Measurements from ENCODE around the gene DCBLD2. TPM values are rescaled to one million over a fixed set of nuclear protein-coding genes. Genes with fewer than 3 reads are reported as not detected.

The DCBLD2 gene
- total and polyA plus RNA-seq, 2 of the 4 experiments (the other 2 are of a cell fraction), result 121 to 196 TPM

- H3K27ac ChIP-seq (ENCODE audit: insufficient read depth, low read length), result no peak overlapping the region; the same call in 1 of the 2 replicates
- no CpG with 5 or more reads among the region's 3 CpGs for WGBS, 2 experiments (ENCODE audit: extremely low coverage in 2 of 2, insufficient read length in 1 of 2)
- dilution Hi-C loops (cut with HindIII; ENCODE audit: low sequenced_read_pairs, unreplicated experiment), result no loop called here
Measured at GRCh38 chr3:98875535-98875934, 26.0 kb downstream of the DCBLD2 start.

More at GRCh38 chr3:98875535-98875934, 26.0 kb downstream of the DCBLD2 start:
- Histone ChIP-seq H2AK5ac (ENCODE audit: low read depth, low read length) (no peak overlapping the region), H2AFZ (replicated peaks; ENCODE audit: low read length, poor library complexity) (no peak overlapping the region), H3K36me3 (ENCODE audit: control insufficient read depth, insufficient read depth, low read length) (peaks cover 12% of the 10 kb centered on the region), H3K4me3 (ENCODE audit: insufficient read depth, low read depth, low read length) (no peak overlapping the region), H2AK9ac (replicated peaks; ENCODE audit: low read depth, low read length, poor library complexity) (no peak overlapping the region), H3K79me1 (ENCODE audit: low read depth in 1 of 2, low read length in 2 of 2) (peaks cover 8 to 31% of the 10 kb centered on the region in 2 experiments), H2BK5ac (ENCODE audit: low read depth, low read length, poor library complexity, severe bottlenecking) (peak overlapping the region; percentile 25), H4K5ac (ENCODE audit: low read depth, low read length) (no peak overlapping the region; the same call in 1 of the 2 replicates), H3K4ac (ENCODE audit: low read depth, low read length) (no peak overlapping the region), H3K14ac (replicated peaks; ENCODE audit: low read depth, low read length) (no peak overlapping the region), H2BK15ac (ENCODE audit: low read depth, low read length) (no peak overlapping the region), H3K4me2 (ENCODE audit: low read depth, low read length) (no peak overlapping the region; the same call in 1 of the 2 replicates), H3K56ac (ENCODE audit: extremely low read depth, insufficient read depth, low read length) (no peak overlapping the region), H4K8ac (ENCODE audit: low read depth in 2 of 2, low read length in 2 of 2) (no peak overlapping the region), H2BK20ac (ENCODE audit: low read depth, low read length) (no peak overlapping the region), H3K27me3 (ENCODE audit: control insufficient read depth, insufficient read depth, low read length) (no peaks in the 10 kb centered on the region), H3K4me1 (ENCODE audit: control insufficient read depth, insufficient read depth, low read length) (peaks cover 2% of the 10 kb centered on the region; the same call in 1 of the 2 replicates), H4K20me1 (ENCODE audit: insufficient read depth, low read length) (peaks cover 23% of the 10 kb centered on the region), H4K91ac (ENCODE audit: insufficient read depth, low read depth, low read length) (no peak overlapping the region), H2BK120ac (ENCODE audit: low read depth, low read length) (no peak overlapping the region), H3K23ac (ENCODE audit: low read depth, low read length) (no peak overlapping the region), H3K18ac (ENCODE audit: low read depth, low read length) (no peak overlapping the region), H3K9me3 (ENCODE audit: control insufficient read depth, insufficient read depth, low read length) (peaks cover 2% of the 10 kb centered on the region; the same call in 1 of the 2 replicates), H3K9ac (ENCODE audit: low read depth, low read length) (no peak overlapping the region), H3K9me1 (ENCODE audit: insufficient read depth, low read length) (no peaks in the 10 kb centered on the region)
- TF ChIP-seq MAFK (IDR thresholded peaks at IDR 0.05; ENCODE audit: low read depth, low read length) (no peak), USF2 (IDR thresholded peaks at IDR 0.05; ENCODE audit: low read depth, low read length) (no peak), RAD21 (IDR thresholded peaks at IDR 0.05; ENCODE audit: low read length) (no peak), MXI1 (IDR thresholded peaks at IDR 0.05; ENCODE audit: borderline replicate concordance, low read depth, low read length) (no peak), SMC3 (IDR thresholded peaks at IDR 0.05; ENCODE audit: low read depth, low read length) (no peak), RFX5 (IDR thresholded peaks at IDR 0.05; ENCODE audit: low read depth, low read length) (no peak), RCOR1 (IDR thresholded peaks at IDR 0.05; ENCODE audit: insufficient replicate concordance, low read length) (no peak), CEBPB (IDR thresholded peaks at IDR 0.05; ENCODE audit: low read depth, low read length) (no peak), POLR2A (IDR thresholded peaks at IDR 0.05; ENCODE audit: low read depth, low read length) (no peak), BHLHE40 (IDR thresholded peaks at IDR 0.05; ENCODE audit: low read depth, low read length) (no peak)
- TF ChIP-seq, protein P1, sequence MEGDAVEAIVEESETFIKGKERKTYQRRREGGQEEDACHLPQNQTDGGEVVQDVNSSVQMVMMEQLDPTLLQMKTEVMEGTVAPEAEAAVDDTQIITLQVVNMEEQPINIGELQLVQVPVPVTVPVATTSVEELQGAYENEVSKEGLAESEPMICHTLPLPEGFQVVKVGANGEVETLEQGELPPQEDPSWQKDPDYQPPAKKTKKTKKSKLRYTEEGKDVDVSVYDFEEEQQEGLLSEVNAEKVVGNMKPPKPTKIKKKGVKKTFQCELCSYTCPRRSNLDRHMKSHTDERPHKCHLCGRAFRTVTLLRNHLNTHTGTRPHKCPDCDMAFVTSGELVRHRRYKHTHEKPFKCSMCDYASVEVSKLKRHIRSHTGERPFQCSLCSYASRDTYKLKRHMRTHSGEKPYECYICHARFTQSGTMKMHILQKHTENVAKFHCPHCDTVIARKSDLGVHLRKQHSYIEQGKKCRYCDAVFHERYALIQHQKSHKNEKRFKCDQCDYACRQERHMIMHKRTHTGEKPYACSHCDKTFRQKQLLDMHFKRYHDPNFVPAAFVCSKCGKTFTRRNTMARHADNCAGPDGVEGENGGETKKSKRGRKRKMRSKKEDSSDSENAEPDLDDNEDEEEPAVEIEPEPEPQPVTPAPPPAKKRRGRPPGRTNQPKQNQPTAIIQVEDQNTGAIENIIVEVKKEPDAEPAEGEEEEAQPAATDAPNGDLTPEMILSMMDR (conservative IDR thresholded peaks at IDR 0.05; ENCODE audit: low read depth, low read length), result no peak
- TF ChIP-seq, protein P2, sequence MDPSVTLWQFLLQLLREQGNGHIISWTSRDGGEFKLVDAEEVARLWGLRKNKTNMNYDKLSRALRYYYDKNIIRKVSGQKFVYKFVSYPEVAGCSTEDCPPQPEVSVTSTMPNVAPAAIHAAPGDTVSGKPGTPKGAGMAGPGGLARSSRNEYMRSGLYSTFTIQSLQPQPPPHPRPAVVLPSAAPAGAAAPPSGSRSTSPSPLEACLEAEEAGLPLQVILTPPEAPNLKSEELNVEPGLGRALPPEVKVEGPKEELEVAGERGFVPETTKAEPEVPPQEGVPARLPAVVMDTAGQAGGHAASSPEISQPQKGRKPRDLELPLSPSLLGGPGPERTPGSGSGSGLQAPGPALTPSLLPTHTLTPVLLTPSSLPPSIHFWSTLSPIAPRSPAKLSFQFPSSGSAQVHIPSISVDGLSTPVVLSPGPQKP (IDR thresholded peaks at IDR 0.05; ENCODE audit: borderline replicate concordance, low read depth, low read length), result no peak
- ChIA-PET CTCF (no interaction called here), POLR2A (ENCODE audit: unreplicated experiment) (no interaction called here)
- in situ Hi-C loops (cut with MboI; ENCODE audit: low sequenced_read_pairs) (no loop called here), intact Hi-C loops (cut with micrococcal nuclease) (no loop called here)
- no peak for DNase-seq
- peak; percentile 57; the same call in 1 of the 2 replicates for ATAC-seq (ENCODE audit: low read depth)
- no TSS peak for BruUV-seq (replicated peaks)
